Left lung (tissue), 10 donors: ENCODE data around the gene PFKFB3. TPM values are rescaled to one million over a fixed set of nuclear protein-coding genes. Genes with fewer than 3 reads are reported as not detected.
"Not testable (repeated sequence)": the region's sequence is repeated elsewhere in the genome, so short reads cannot be mapped to it uniquely, and the experiment has no call there.

Experiments
- ATAC-seq: fragments of 200-7000 bp; cut with Tn5 transposase; one replicate; pipeline ENCODE4 v1.9.1; 2020; ENCODE audit warnings: moderate library complexity
- DNase-seq, 4 donors: peaks; one replicate each; pipeline ENCODE4 v3.0.0-alpha.2; 2013 to 2020
- H3K27ac ChIP-seq, 2 donors: fragments of 200-600 bp; sonication (generic) in 1 of 2; one replicate each; pipeline versions ENCODE4 v1.5.0 to v1.8.0; 2020 to 2021
- H3K27me3 ChIP-seq, 2 donors: fragments of 200-600 bp; sonication (generic) in 1 of 2; one replicate each; pipeline versions ENCODE4 v1.5.0 to v1.8.0; 2020 to 2021
- H3K36me3 ChIP-seq, 2 donors: fragments of 200-600 bp; sonication (generic) in 1 of 2; one replicate each; pipeline versions ENCODE4 v1.5.0 to v1.8.0; 2020 to 2021
- H3K4me1 ChIP-seq, 2 donors: fragments of 200-600 bp; one replicate each; pipeline ENCODE4 v1.8.0; 2021
- H3K4me3 ChIP-seq, 2 donors: fragments of 200-600 bp; sonication (generic) in 1 of 2; one replicate each; pipeline versions ENCODE4 v1.5.0 to v1.8.0; 2020 to 2021; ENCODE audit warnings: mild to moderate bottlenecking in 1 of 2
- H3K9me3 ChIP-seq, 2 donors: fragments of 200-600 bp; sonication (generic) in 1 of 2; one replicate each; pipeline versions ENCODE4 v1.5.0 to v1.8.0; 2020 to 2021
- CTCF ChIP-seq, 2 donors: fragments of 200-600 bp; sonication (generic) in 1 of 2; IDR thresholded peaks; one replicate each; pipeline versions ENCODE4 v1.5.0 to v1.8.0; 2021; ENCODE audit warnings: antibody characterized with exemption in 2 of 2
- intact Hi-C, 2 donors: fragments of 100-400 bp; cut with DNase I; formaldehyde crosslinking; loops; one replicate each; pipeline versions ENCODE4 v1.11.2 to v1.14.2; 2022
- polyA plus RNA-seq, 6 donors: library from polyadenylated mRNA; unstranded; fragments of 120-200 nt; gene quantifications; one replicate each; pipeline ENCODE4 v1.2.1, GENCODE V29; 2013; ENCODE audit not compliant: insufficient read length in 6 of 6
- total RNA-seq, 2 donors: library from RNA; stranded (reverse); fragmentation: NEBNext Ultra II Directional; extraction: Animal tissue kit (Norgen Biotek cat#: 25700); gene quantifications; one replicate each; pipeline ENCODE4 v1.2.1, GENCODE V29; 2021
- donor health status: DM: no; HTN: yes; CAD: no.
- donor health status: DM: no; HTN: no; CAD: no.

The PFKFB3 gene
- total and polyA plus RNA-seq, 8 donors: 15.3 to 120 (median 22.5) TPM

DNA sequence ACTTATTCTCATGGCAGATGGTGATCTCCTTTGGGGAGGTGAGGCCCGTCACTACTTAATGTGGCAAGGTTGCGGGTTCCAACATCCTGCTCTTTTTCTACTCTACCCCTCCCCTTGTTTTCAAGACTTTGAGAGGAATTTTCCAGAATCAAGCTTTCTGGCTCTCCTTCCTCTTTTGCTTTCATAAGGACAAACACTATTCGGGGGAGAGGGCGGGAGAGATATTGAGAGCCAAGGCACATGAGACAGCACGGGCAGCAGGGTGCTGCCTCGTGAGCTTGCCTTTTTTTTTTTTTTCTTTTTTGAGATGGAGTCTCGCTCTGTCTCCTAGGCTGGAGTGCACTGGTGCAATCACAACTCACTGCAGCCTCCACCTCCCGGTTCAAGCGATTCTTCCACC, 6.9 kb upstream of the PFKFB3 start:
- no peak for TF ChIP-seq CTCF (IDR thresholded peaks at IDR 0.05)
- H3K4me3 ChIP-seq: no peak overlapping the region
- intact Hi-C loops: no loop called here
- no peaks in the 10 kb centered on the region for H3K9me3 ChIP-seq
- peak in 1 of 4 donors; percentile 61 for DNase-seq
- peaks cover 0 to 88% of the 10 kb centered on the region in 2 donors for H3K4me1 ChIP-seq
- no peaks in the 10 kb centered on the region for H3K27me3 ChIP-seq
- ATAC-seq: peak; percentile 46
- no peaks in the 10 kb centered on the region for H3K36me3 ChIP-seq
- peak overlapping the region; percentile 72 to 82 for H3K27ac ChIP-seq

GRCh38 chr10:6196524-6196923, 6.2 kb upstream of the PFKFB3 start:
- Histone ChIP-seq H3K27ac (peak overlapping the region; percentile 72 to 82), H3K4me1 (peaks cover 0 to 84% of the 10 kb centered on the region in 2 donors)
- H3K36me3 ChIP-seq, H3K27me3 ChIP-seq, H3K4me3 ChIP-seq, H3K9me3 ChIP-seq, ATAC-seq, DNase-seq, intact Hi-C loops: not testable (repeated sequence)

- Histone ChIP-seq H3K4me3 (no peak overlapping the region), H3K9me3 (no peaks in the 10 kb centered on the region), H3K36me3 (no peaks in the 10 kb centered on the region), H3K27me3 (no peaks in the 10 kb centered on the region), H3K27ac (peak overlapping the region in 1 of 2 donors; percentile 82), H3K4me1 (peaks cover 6 to 89% of the 10 kb centered on the region in 2 donors)
- intact Hi-C loops: no loop called here
- no peak for DNase-seq
- TF ChIP-seq CTCF (IDR thresholded peaks at IDR 0.05): no peak
- no peak for ATAC-seq
These were observed 5.4 kb upstream of the PFKFB3 start for GRCh38 chr10:6197321-6197720.

GRCh38 chr10:6198171-6198570, 4.6 kb upstream of the PFKFB3 start:
- Histone ChIP-seq H3K36me3 (no peaks in the 10 kb centered on the region), H3K4me1 (peaks cover 8 to 85% of the 10 kb centered on the region in 2 donors), H3K27ac (peak overlapping the region in 1 of 2 donors; percentile 82), H3K27me3 (no peaks in the 10 kb centered on the region), H3K4me3 (no peak overlapping the region), H3K9me3 (no peaks in the 10 kb centered on the region)
- TF ChIP-seq CTCF (IDR thresholded peaks at IDR 0.05): no peak
- no peak for DNase-seq
- intact Hi-C loops: no loop called here
- no peak for ATAC-seq

DNA sequence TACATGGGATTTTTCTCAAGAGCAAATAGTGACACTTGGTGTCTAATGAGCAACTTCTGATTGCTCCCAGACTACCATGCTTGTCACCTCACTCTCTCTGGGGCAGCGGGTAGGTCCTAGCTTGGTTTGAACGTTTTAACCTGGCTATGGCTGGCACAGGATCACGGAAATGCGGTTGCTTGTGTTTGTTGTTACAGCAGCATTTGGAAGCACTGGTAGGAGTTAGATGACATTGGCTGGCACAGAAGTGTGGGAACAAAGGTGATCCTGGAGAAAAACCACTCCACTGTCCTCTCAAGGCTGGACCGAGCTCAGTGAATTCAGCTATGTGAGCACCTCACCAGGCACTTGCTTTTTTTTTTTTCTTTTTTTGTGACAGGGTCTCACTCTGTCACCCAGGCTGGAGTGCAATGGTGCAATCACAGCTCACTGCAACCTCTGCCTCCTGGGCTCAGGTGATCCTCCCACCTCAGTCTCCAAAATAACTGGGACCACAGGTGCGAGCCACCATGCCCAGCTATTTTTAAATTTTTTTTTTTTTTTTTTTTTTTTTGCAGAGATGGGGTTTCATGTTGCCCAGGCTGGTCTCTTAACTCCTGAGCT, 3.5 kb upstream of the PFKFB3 start:
- intact Hi-C loops: no loop called here
- ATAC-seq (no peak), DNase-seq (no peak)
- TF ChIP-seq CTCF (IDR thresholded peaks at IDR 0.05): no peak
- Histone ChIP-seq H3K4me3 (no peak overlapping the region), H3K9me3 (no peaks in the 10 kb centered on the region), H3K27me3 (no peaks in the 10 kb centered on the region), H3K27ac (peak overlapping the region in 1 of 2 donors; percentile 82), H3K4me1 (peaks cover 8 to 77% of the 10 kb centered on the region in 2 donors), H3K36me3 (no peaks in the 10 kb centered on the region)

GRCh38 chr10:6200440-6200733, 2.3 kb upstream of the PFKFB3 start:
- no peaks in the 10 kb centered on the region for H3K27me3 ChIP-seq
- H3K36me3 ChIP-seq: peaks cover 0 to 4% of the 10 kb centered on the region in 2 donors
- intact Hi-C loops: loop anchor here in 1 of 2 donors (5.0 kb wide), 1 partner anchor 202 kb away; no protein-coding TSS in a partner anchor
- H3K4me1 ChIP-seq: peaks cover 14 to 75% of the 10 kb centered on the region in 2 donors
- no peak for TF ChIP-seq CTCF (IDR thresholded peaks at IDR 0.05)
- DNase-seq (no peak), ATAC-seq (no peak)
- peak overlapping the region in 1 of 2 donors; percentile 96 for H3K27ac ChIP-seq
- H3K9me3 ChIP-seq: no peaks in the 10 kb centered on the region
- H3K4me3 ChIP-seq: peak overlapping the region in 1 of 2 donors; percentile 94
